HG02884 (cell line): ENCODE measurements around the gene CYGB.
"Not testable (repeated sequence)": the region's sequence is repeated elsewhere in the genome, so short reads cannot be mapped to it uniquely, and the experiment has no call there.

Source experiments
- ATAC-seq: cut with Tn5 transposase; IDR thresholded peaks from one replicate; pipeline ENCODE4 v1.9.1; 2021; ENCODE audit warnings: mild to moderate bottlenecking, moderate library complexity; ENCODE audit not compliant: unreplicated experiment

Gene CYGB

GRCh38 chr17:76538941-76539570 is 1.5 kb upstream of the CYGB start:
- ATAC-seq = no peak

- ATAC-seq = no peak
Observed at GRCh38 chr17:76538281-76538931, 897 bp upstream of the CYGB start.

GRCh38 chr17:76537288-76537577 is 276 bp downstream of the CYGB start:
- ATAC-seq = no peak

- no peak for ATAC-seq
Observed at GRCh38 chr17:76536511-76537287, 810 bp downstream of the CYGB start.

GRCh38 chr17:76535788-76536510 is 1.6 kb downstream of the CYGB start:
- ATAC-seq = no peak

- no peak for ATAC-seq
Observed at GRCh38 chr17:76534831-76535732, 2.4 kb downstream of the CYGB start.

GRCh38 chr17:76533640-76534359 is 3.7 kb downstream of the CYGB start:
- not testable (repeated sequence) for ATAC-seq

- no peak for ATAC-seq
Observed at GRCh38 chr17:76532072-76532651, 5.3 kb downstream of the CYGB start.

- no peak for ATAC-seq
Observed at GRCh38 chr17:76531486-76532038, 5.9 kb downstream of the CYGB start.

- ATAC-seq = no peak
Observed at GRCh38 chr17:76530811-76531485, 6.6 kb downstream of the CYGB start.

- ATAC-seq = no peak
Observed at GRCh38 chr17:76530095-76530723, 7.3 kb downstream of the CYGB start.

- no peak for ATAC-seq
Observed at GRCh38 chr17:76529224-76530094, 8.1 kb downstream of the CYGB start.

- no peak for ATAC-seq
Observed at GRCh38 chr17:76528528-76529223, 8.8 kb downstream of the CYGB start.

- no peak for ATAC-seq
Observed at GRCh38 chr17:76528156-76528527, 9.4 kb downstream of the CYGB start.

- ATAC-seq = no peak
Observed at GRCh38 chr17:76527430-76528111, 9.9 kb downstream of the CYGB start.

- ATAC-seq = not testable (repeated sequence)
Observed at GRCh38 chr17:76527016-76527415, 10.5 kb downstream of the CYGB start.
